Lung microvascular endothelial cell (primary cell): Measurements from ENCODE around the gene ZNF485. TPM values are rescaled to one million over a fixed set of nuclear protein-coding genes. Genes with fewer than 3 reads are reported as not detected.
"Not testable (repeated sequence)": the region's sequence is repeated elsewhere in the genome, so short reads cannot be mapped to it uniquely, and the experiment has no call there.

Experiments used
- DNase-seq, 2 donors: peaks; one replicate each; pipeline versions ENCODE4 v3.0.0 to v3.0.0-alpha.2; 2010; ENCODE audit warnings: low read depth in 2 of 2
- total RNA-seq: library from RNA; depleted of rRNA; stranded (reverse); fragments of >200 nt; gene quantifications from 2 replicates; pipeline ENCODE4 v1.2.1, GENCODE V29; 2014

ZNF485 gene
- total RNA-seq = 0.44 and 0.60 TPM in 2 replicates

- DNase-seq = peak; percentile 68 to 75
These were observed at the start of gene ZNF485 for GRCh38 chr10:43606323-43607198. ZNF485 (plus strand) TSS chr10:43606438; CDS start chr10:43607051, 613 bp downstream.

- no peak for DNase-seq
These were observed 49.0 kb upstream of the ZNF485 start for GRCh38 chr10:43557214-43557613.

GRCh38 chr10:43569681-43570080 lies 36.6 kb upstream of the ZNF485 start:
- DNase-seq = no peak

- peak in 1 of 2 donors; percentile 6 for DNase-seq
These were observed 35.3 kb upstream of the ZNF485 start for GRCh38 chr10:43570971-43571370.

- DNase-seq = no peak
These were observed 32.8 kb upstream of the ZNF485 start for GRCh38 chr10:43573250-43574000.

- DNase-seq = peak; percentile 71 to 75
These were observed 32.0 kb upstream of the ZNF485 start, which contains the start of gene ZNF239 for GRCh38 chr10:43574001-43574892. ZNF239 (minus strand) TSS chr10:43574616; CDS start chr10:43558079, 16,537 bp downstream.

- no peak for DNase-seq
These were observed 31.3 kb upstream of the ZNF485 start for GRCh38 chr10:43574906-43575305.

- DNase-seq = no peak
These were observed 30.2 kb upstream of the ZNF485 start for GRCh38 chr10:43576062-43576461.

- no peak for DNase-seq
These were observed 29.7 kb upstream of the ZNF485 start for GRCh38 chr10:43576580-43576979.

GRCh38 chr10:43584051-43584450 lies 22.2 kb upstream of the ZNF485 start:
- DNase-seq = no peak

GRCh38 chr10:43585046-43585445 lies 21.2 kb upstream of the ZNF485 start:
- peak in 1 of 2 donors; percentile 67 for DNase-seq

- DNase-seq = no peak
These were observed 20.1 kb upstream of the ZNF485 start for GRCh38 chr10:43585981-43586729.

- DNase-seq = not testable (repeated sequence)
These were observed 19.5 kb upstream of the ZNF485 start for GRCh38 chr10:43586730-43587115.

GRCh38 chr10:43591303-43591904 lies 14.8 kb upstream of the ZNF485 start:
- no peak for DNase-seq

GRCh38 chr10:43594944-43595589 lies 11.2 kb upstream of the ZNF485 start:
- peak in 1 of 2 donors; percentile 72 for DNase-seq

- DNase-seq = peak in 1 of 2 donors; percentile 33
These were observed 10.4 kb upstream of the ZNF485 start for GRCh38 chr10:43595739-43596298.

GRCh38 chr10:43596546-43596945 lies 9.7 kb upstream of the ZNF485 start:
- no peak for DNase-seq

GRCh38 chr10:43598446-43598845 lies 7.8 kb upstream of the ZNF485 start:
- DNase-seq = no peak

GRCh38 chr10:43599333-43599732 lies 6.9 kb upstream of the ZNF485 start:
- no peak for DNase-seq
